PFSK-1 (cell line): Measurements from ENCODE around the gene CHST3.

Experiments used
- FOXP2 ChIP-seq: optimal IDR thresholded peaks from 2 replicates; pipeline ENCODE3; 2011; ENCODE audit warnings: borderline replicate concordance, control low read depth, inconsistent platforms; ENCODE audit not compliant: insufficient read depth; ENCODE audit errors: extremely low read length, extremely low read depth
- POLR2AphosphoS5 ChIP-seq: IDR thresholded peaks from 2 replicates; pipeline ENCODE4 v1.6.1; 2012; ENCODE audit warnings: low read depth, mild to moderate bottlenecking, control low read depth, low read length, moderate library complexity
- SIN3A ChIP-seq: IDR thresholded peaks from 2 replicates; pipeline ENCODE4 v1.6.1; 2012; ENCODE audit warnings: mild to moderate bottlenecking, low read length, moderate library complexity, borderline replicate concordance; ENCODE audit not compliant: insufficient read depth
- TAF1 ChIP-seq: IDR thresholded peaks from 2 replicates; pipeline ENCODE4 v1.6.1; 2012; ENCODE audit warnings: low read length, control low read depth, borderline replicate concordance; ENCODE audit not compliant: insufficient read depth
- TF ChIP-seq, protein P1 (sequence below), 2 experiments: IDR thresholded peaks; 2 replicates each; pipeline versions ENCODE4 v1.6.1 to v1.8.0; 2011 to 2012; ENCODE audit warnings: low read depth in 2 of 2, low read length in 2 of 2, control low read depth in 1 of 2, inconsistent platforms in 1 of 2, mild to moderate bottlenecking in 1 of 2, moderate library complexity in 1 of 2; ENCODE audit not compliant: insufficient read depth in 1 of 2

Gene CHST3

DNA sequence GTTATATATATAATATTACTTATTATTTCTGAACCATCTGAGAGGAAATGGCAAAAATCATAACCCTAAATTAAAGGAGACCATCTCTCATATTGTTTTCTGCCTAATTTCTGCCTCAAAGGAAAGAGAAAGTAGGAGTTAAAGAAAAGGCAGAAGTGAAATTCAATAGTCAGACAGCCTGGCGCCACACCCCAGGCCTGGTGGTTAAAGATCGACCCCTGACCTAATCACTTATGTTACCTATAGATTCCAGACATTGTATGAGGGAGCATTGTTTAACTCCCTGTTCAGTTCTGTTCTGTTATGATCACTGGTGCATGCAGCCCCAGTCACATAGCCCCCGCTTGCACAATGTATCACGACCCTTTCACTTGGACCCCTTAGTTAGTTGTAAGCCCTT is 24.9 kb upstream of the CHST3 start:
- TF ChIP-seq POLR2AphosphoS5 (no peak), SIN3A (no peak), TAF1 (no peak), FOXP2 (no peak)
- TF ChIP-seq, protein P1, sequence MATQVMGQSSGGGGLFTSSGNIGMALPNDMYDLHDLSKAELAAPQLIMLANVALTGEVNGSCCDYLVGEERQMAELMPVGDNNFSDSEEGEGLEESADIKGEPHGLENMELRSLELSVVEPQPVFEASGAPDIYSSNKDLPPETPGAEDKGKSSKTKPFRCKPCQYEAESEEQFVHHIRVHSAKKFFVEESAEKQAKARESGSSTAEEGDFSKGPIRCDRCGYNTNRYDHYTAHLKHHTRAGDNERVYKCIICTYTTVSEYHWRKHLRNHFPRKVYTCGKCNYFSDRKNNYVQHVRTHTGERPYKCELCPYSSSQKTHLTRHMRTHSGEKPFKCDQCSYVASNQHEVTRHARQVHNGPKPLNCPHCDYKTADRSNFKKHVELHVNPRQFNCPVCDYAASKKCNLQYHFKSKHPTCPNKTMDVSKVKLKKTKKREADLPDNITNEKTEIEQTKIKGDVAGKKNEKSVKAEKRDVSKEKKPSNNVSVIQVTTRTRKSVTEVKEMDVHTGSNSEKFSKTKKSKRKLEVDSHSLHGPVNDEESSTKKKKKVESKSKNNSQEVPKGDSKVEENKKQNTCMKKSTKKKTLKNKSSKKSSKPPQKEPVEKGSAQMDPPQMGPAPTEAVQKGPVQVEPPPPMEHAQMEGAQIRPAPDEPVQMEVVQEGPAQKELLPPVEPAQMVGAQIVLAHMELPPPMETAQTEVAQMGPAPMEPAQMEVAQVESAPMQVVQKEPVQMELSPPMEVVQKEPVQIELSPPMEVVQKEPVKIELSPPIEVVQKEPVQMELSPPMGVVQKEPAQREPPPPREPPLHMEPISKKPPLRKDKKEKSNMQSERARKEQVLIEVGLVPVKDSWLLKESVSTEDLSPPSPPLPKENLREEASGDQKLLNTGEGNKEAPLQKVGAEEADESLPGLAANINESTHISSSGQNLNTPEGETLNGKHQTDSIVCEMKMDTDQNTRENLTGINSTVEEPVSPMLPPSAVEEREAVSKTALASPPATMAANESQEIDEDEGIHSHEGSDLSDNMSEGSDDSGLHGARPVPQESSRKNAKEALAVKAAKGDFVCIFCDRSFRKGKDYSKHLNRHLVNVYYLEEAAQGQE (IDR thresholded peaks at IDR 0.05; ENCODE audit: insufficient read depth in 1 of 2, low read depth in 2 of 2, low read length in 2 of 2) = no peak

DNA sequence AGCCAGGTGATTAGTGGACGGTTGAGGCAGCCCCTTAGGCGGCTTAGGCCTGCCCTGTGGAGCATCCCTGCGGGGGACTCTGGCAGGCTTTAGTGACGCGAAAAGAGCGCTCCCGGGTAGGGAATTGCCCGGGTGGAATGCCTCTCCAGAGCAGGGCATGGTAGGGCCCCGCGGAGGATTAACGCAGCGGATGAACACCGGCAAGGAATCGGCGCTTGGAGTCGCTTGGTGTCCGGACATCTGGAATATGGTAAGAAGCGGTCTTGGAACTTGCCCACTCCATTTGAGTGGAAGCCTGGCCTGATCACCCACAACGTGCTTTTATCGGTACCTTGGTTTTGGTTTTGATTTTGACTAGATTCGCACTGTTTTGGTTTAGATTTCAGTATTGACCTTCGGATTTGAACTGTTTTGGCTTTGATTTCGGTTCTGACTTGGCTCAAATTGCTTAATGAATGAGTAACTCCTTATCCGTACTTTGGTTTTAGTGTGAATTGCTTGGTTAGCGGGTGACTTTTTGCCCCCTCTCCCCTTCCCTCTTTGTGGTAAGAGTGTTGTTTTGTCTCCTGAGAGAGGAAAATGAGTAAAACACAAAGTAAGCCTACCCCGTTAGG is 24.2 kb upstream of the CHST3 start:
- no peak for TF ChIP-seq FOXP2
- no peak for TF ChIP-seq POLR2AphosphoS5
- TF ChIP-seq TAF1 = no peak
- TF ChIP-seq, protein P1 (IDR thresholded peaks at IDR 0.05; ENCODE audit: insufficient read depth in 1 of 2, low read depth in 2 of 2, low read length in 2 of 2) = no peak
- TF ChIP-seq SIN3A = no peak

DNA sequence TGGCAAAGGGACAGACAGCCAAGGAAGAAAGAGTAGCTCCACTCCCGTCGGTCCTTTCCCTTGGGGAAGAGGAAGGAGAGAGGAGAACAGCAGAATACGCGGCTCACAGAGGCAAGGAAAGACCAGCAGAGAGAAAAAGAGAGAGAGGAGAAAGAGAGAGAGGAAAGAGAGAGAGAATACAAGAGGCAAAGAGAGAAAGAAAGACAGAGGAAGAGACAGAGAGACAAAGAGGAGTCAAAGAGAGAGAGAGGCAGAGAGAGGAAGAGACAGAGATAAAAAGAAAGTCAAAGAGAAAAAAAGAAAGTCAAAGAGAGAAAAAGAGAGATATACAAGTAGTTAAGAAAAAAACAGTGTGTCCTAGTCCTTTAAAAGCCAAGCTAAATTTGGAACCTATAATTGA is 23.4 kb upstream of the CHST3 start:
- TF ChIP-seq FOXP2 = no peak
- TF ChIP-seq, protein P1 (IDR thresholded peaks at IDR 0.05; ENCODE audit: insufficient read depth in 1 of 2, low read depth in 2 of 2, low read length in 2 of 2) = no peak
- no peak for TF ChIP-seq TAF1
- no peak for TF ChIP-seq SIN3A
- TF ChIP-seq POLR2AphosphoS5 = no peak

DNA sequence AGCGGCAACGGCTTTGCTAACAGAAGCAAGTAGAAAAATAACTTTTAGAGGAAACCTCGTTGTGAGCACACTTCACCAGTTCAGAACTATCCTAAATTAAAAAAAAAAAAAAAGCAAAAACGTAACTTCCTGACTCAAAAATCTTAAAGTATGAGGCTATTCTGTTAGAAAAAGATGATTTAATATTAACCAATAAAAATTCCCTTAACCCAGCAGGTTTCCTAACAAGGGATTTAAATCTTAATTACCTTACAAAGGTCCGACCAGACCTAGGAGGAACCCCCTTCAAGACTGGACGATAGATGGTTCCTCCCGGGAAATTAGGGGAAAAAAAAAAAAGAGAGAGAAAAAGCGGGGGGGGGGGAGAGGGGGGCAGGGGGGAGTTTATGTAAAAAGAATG is 22.9 kb upstream of the CHST3 start:
- TF ChIP-seq, protein P1 (IDR thresholded peaks at IDR 0.05; ENCODE audit: insufficient read depth in 1 of 2, low read depth in 2 of 2, low read length in 2 of 2) = no peak
- TF ChIP-seq POLR2AphosphoS5 (no peak), TAF1 (no peak), FOXP2 (no peak), SIN3A (no peak)

DNA sequence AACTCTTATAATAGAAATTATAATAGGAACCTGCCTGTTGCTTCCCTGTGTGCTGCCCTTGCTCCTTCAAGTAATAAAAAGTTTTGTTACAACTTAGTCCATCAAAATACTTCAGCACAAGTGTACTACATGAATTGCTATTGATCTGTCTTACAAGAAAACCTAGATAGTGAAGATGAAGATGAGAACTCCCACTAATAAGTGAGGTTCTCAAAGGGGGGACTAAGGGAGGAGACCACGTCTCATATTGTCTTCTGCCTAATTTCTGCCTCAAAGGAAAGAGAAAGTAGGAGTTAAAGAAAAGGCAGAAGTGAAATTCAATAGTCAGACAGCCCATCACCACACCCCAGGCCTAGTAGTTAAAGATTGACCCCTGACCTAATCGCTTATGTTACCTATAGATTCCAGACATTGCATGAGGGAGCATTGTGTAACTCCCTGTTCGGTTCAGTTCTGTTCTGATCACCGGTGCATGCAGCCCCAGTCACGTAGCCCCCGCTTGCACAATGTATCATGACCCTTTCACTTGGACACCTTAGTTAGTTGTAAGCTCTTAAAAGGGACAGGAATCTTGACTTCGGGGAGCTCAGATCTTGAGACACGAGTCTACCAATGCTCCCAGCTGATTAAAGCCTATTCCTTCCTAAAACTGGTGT is 18.2 kb upstream of the CHST3 start:
- TF ChIP-seq, protein P1 (IDR thresholded peaks at IDR 0.05; ENCODE audit: insufficient read depth in 1 of 2, low read depth in 2 of 2, low read length in 2 of 2) = no peak
- TF ChIP-seq POLR2AphosphoS5 (no peak), TAF1 (no peak), FOXP2 (no peak), SIN3A (no peak)
